Endothelial cell (in vitro differentiated cells): ENCODE results near the gene CNGA4. TPM values are rescaled to one million over a fixed set of nuclear protein-coding genes. Genes with fewer than 3 reads are reported as not detected.
"Not testable (repeated sequence)": the region's sequence is repeated elsewhere in the genome, so short reads cannot be mapped to it uniquely, and the experiment has no call there.

Experiments used
- DNase-seq: peaks from one replicate; pipeline ENCODE4 v3.0.0; 2021; ENCODE audit warnings: low spot score
- H3K27ac Mint-ChIP-seq: one replicate; pipeline ENCODE4 v1.8.0; 2021; ENCODE audit warnings: mixed read lengths, inconsistent platforms; ENCODE audit not compliant: unreplicated experiment
- H3K27me3 Mint-ChIP-seq: one replicate; pipeline ENCODE4 v1.8.0; 2021; ENCODE audit warnings: mild to moderate bottlenecking, moderate library complexity, mixed read lengths, inconsistent platforms; ENCODE audit not compliant: unreplicated experiment
- H3K36me3 Mint-ChIP-seq: one replicate; pipeline ENCODE4 v1.8.0; 2021; ENCODE audit warnings: mild to moderate bottlenecking, low read depth, mixed read lengths, inconsistent platforms; ENCODE audit not compliant: unreplicated experiment
- H3K4me1 Mint-ChIP-seq: one replicate; pipeline ENCODE4 v1.8.0; 2021; ENCODE audit warnings: mild to moderate bottlenecking, mixed read lengths, inconsistent platforms; ENCODE audit not compliant: unreplicated experiment
- H3K4me3 Mint-ChIP-seq: one replicate; pipeline ENCODE4 v1.8.0; 2021; ENCODE audit warnings: mild to moderate bottlenecking, mixed read lengths, inconsistent platforms; ENCODE audit not compliant: unreplicated experiment
- H3K9me3 Mint-ChIP-seq: one replicate; pipeline ENCODE4 v1.8.0; 2021; ENCODE audit warnings: mixed read lengths, inconsistent platforms; ENCODE audit not compliant: unreplicated experiment
- CTCF ChIP-seq: fragments of 200-600 bp; sonication (generic); IDR thresholded peaks from one replicate; pipeline ENCODE4 v1.5.0; 2021; ENCODE audit warnings: antibody characterized with exemption; ENCODE audit not compliant: unreplicated experiment
- total RNA-seq: library from RNA; stranded (reverse); fragmentation: NEBNext Ultra II Directional; extraction: Animal tissue kit (Norgen Biotek cat#: 25700); gene quantifications from one replicate; pipeline ENCODE4 v1.2.1, GENCODE V29; 2021; ENCODE audit not compliant: unreplicated experiment

The CNGA4 gene
- total RNA-seq, 1 donor from 2014 or later: not detected

- Mint-ChIP-seq H3K4me1 (peaks cover 3% of the 10 kb centered on the region), H3K36me3 (no peaks in the 10 kb centered on the region), H3K9me3 (no peaks in the 10 kb centered on the region), H3K27ac (no peak overlapping the region), H3K4me3 (no peak overlapping the region), H3K27me3 (no peaks in the 10 kb centered on the region)
- no peak for TF ChIP-seq CTCF
- no peak for DNase-seq
These were observed 29.9 kb downstream of the CNGA4 start for GRCh38 chr11:6268820-6269219.

DNA sequence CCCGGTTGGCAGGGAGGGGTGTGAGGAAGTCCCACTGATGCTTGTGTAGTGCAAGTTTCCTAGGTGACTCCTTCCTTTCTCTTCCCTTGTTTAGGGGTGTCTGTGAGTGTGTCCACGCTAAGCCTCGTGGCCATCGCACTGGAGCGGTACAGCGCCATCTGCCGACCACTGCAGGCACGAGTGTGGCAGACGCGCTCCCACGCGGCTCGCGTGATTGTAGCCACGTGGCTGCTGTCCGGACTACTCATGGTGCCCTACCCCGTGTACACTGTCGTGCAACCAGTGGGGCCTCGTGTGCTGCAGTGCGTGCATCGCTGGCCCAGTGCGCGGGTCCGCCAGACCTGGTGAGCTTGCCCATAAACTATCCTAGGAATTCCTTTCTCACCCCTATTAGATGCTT, 31.1 kb downstream of the CNGA4 start:
- TF ChIP-seq CTCF: no peak
- Mint-ChIP-seq H3K27me3 (no peaks in the 10 kb centered on the region), H3K4me1 (peaks cover 3% of the 10 kb centered on the region), H3K36me3 (no peaks in the 10 kb centered on the region), H3K27ac (no peak overlapping the region), H3K9me3 (no peaks in the 10 kb centered on the region), H3K4me3 (no peak overlapping the region)
- DNase-seq: no peak

DNA sequence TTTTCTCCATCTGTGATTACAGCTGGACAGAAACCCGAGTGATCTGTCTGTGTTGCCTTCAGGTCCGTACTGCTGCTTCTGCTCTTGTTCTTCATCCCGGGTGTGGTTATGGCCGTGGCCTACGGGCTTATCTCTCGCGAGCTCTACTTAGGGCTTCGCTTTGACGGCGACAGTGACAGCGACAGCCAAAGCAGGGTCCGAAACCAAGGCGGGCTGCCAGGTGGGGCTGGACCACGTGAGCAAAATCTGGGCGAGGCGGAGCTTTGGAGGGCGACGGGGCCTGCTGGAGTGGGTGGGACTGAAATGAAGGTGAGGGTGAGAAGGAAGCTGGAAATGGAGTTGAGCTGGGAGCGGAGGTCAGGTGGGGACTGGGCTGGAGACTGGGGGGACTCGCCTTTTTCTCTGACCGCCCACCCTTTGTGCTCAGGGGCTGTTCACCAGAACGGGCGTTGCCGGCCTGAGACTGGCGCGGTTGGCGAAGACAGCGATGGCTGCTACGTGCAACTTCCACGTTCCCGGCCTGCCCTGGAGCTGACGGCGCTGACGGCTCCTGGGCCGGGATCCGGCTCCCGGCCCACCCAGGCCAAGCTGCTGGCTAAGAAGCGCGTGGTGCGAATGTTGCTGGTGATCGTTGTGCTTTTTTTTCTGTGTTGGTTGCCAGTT, 31.8 kb downstream of the CNGA4 start:
- peaks cover 3% of the 10 kb centered on the region for H3K4me1 Mint-ChIP-seq
- H3K27ac Mint-ChIP-seq: no peak overlapping the region
- H3K4me3 Mint-ChIP-seq: no peak overlapping the region
- H3K36me3 Mint-ChIP-seq: no peaks in the 10 kb centered on the region
- H3K9me3 Mint-ChIP-seq: no peaks in the 10 kb centered on the region
- no peak for TF ChIP-seq CTCF
- no peak for DNase-seq
- no peaks in the 10 kb centered on the region for H3K27me3 Mint-ChIP-seq

DNA sequence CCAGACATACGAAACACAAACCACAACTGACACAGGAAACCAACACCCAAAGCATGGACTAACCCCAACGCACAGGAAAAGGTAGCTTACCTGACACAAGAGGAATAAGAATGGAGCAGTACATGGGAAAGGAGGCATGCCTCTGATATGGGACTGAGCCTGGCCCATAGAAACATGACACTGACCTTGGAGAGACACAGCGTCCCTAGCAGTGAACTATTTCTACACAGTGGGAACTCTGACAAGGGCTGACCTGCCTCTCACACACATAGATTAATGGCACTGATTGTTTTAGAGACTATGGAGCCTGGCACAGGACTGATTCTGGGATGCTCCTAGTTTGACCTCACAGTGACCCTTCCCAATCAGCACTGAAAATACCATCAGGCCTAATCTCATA, 32.7 kb downstream of the CNGA4 start:
- DNase-seq: no peak
- no peak overlapping the region for H3K4me3 Mint-ChIP-seq
- H3K27me3 Mint-ChIP-seq: no peaks in the 10 kb centered on the region
- no peaks in the 10 kb centered on the region for H3K9me3 Mint-ChIP-seq
- H3K4me1 Mint-ChIP-seq: peaks cover 3% of the 10 kb centered on the region
- no peaks in the 10 kb centered on the region for H3K36me3 Mint-ChIP-seq
- TF ChIP-seq CTCF: no peak
- no peak overlapping the region for H3K27ac Mint-ChIP-seq

DNA sequence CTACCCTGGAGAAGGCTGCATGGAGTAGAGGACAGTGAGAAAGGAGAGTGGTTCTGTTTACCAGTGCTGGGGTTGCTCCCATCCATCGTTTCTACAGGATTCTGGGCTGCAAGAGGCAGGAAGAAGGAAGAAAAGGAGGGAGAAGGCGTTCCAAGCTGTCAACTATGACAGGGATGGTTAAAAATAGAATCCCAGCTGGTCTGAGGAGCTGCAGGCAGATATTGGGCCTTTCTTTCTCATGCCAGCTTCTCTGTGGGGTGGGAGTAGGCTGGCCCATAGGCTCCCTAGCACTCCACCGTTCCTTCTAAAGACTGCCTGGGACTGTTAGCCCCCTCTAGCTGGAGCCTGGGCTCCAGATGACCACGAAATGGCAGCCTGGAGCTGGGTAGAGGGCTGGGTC, 34.3 kb downstream of the CNGA4 start:
- no peak for TF ChIP-seq CTCF
- Mint-ChIP-seq H3K4me1 (peaks cover 3% of the 10 kb centered on the region), H3K4me3 (no peak overlapping the region), H3K36me3 (no peaks in the 10 kb centered on the region), H3K27ac (no peak overlapping the region), H3K9me3 (no peaks in the 10 kb centered on the region), H3K27me3 (no peaks in the 10 kb centered on the region)
- no peak for DNase-seq

DNA sequence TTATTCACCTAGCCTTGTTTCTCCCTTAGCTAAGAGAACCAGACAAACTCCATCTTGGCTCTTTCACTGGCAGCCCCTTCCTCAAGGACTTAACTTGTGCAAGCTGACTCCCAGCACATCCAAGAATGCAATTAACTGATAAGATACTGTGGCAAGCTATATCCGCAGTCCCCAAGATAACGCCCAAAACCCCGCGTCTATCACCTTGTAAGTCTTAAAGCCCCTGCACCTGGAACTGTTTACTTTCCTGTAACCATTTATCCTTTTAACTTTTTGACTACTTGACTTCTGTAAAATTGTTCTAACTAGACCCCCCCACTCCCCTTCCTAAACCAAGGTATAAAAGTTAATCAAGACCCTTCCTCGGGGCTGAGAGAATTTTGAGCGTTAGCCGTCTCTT, 41.9 kb downstream of the CNGA4 start:
- not testable (repeated sequence) for DNase-seq, H3K4me1 Mint-ChIP-seq, H3K4me3 Mint-ChIP-seq, H3K27me3 Mint-ChIP-seq, H3K9me3 Mint-ChIP-seq, H3K36me3 Mint-ChIP-seq, H3K27ac Mint-ChIP-seq
